ENCODE data around the gene VCAN. TPM values are rescaled to one million over a fixed set of nuclear protein-coding genes. Genes with fewer than 3 reads are reported as not detected.
"Not testable (repeated sequence)": the region's sequence is repeated elsewhere in the genome, so short reads cannot be mapped to it uniquely, and the experiment has no call there.

Gene VCAN
- under 1 TPM; 0.12 to 0.27 TPM for total RNA-seq

GRCh38 chr5:83471405-83472212 lies at the start of gene VCAN:
Gene VCAN, plus strand, starts transcription at chr5:83471744. Its CDS starts 11,775 bp downstream, at chr5:83483519.
- DNase-seq, result no peak
- Mint-ChIP-seq H3K27me3 (peaks cover 89% of the 10 kb centered on the region), H3K4me1 (peaks cover 35% of the 10 kb centered on the region), H3K27ac (no peak within 1 kb of the TSS), H3K36me3 (ENCODE audit: low read depth) (peaks cover 2% of the 10 kb centered on the region), H3K4me3 (peak within 1 kb of the TSS; percentile 78), H3K9me3 (no peaks in the 10 kb centered on the region)
- ChIA-PET CTCF (interaction anchor here (0.5 kb wide), 1 partner anchor 110 kb away, joined by 4 read pairs; no protein-coding TSS in a partner anchor), POLR2A (no interaction called here)

- H3K27ac Mint-ChIP-seq, result no peak overlapping the region
- no peaks in the 10 kb centered on the region for H3K4me1 Mint-ChIP-seq
- no peak for DNase-seq
- H3K4me3 Mint-ChIP-seq, result no peak overlapping the region
- no peaks in the 10 kb centered on the region for H3K36me3 Mint-ChIP-seq (ENCODE audit: low read depth)
- CTCF ChIA-PET, result no interaction called here
- no peaks in the 10 kb centered on the region for H3K27me3 Mint-ChIP-seq
- no peaks in the 10 kb centered on the region for H3K9me3 Mint-ChIP-seq
- POLR2A ChIA-PET, result no interaction called here
Observed at GRCh38 chr5:83422284-83422683, 49.3 kb upstream of the VCAN start.

- H3K27me3 Mint-ChIP-seq, result no peaks in the 10 kb centered on the region
- no peak for DNase-seq
- no peak overlapping the region for H3K4me3 Mint-ChIP-seq
- no peaks in the 10 kb centered on the region for H3K9me3 Mint-ChIP-seq
- no peaks in the 10 kb centered on the region for H3K4me1 Mint-ChIP-seq
- no peak overlapping the region for H3K27ac Mint-ChIP-seq
- H3K36me3 Mint-ChIP-seq (ENCODE audit: low read depth), result no peaks in the 10 kb centered on the region
- ChIA-PET POLR2A (no interaction called here), CTCF (no interaction called here)
Observed at GRCh38 chr5:83426855-83427254, 44.7 kb upstream of the VCAN start.

- no peak overlapping the region for H3K4me3 Mint-ChIP-seq
- DNase-seq, result no peak
- no peak overlapping the region for H3K27ac Mint-ChIP-seq
- POLR2A ChIA-PET, result no interaction called here
- no peaks in the 10 kb centered on the region for H3K4me1 Mint-ChIP-seq
- no peaks in the 10 kb centered on the region for H3K36me3 Mint-ChIP-seq (ENCODE audit: low read depth)
- CTCF ChIA-PET, result no interaction called here
- no peaks in the 10 kb centered on the region for H3K9me3 Mint-ChIP-seq
- no peaks in the 10 kb centered on the region for H3K27me3 Mint-ChIP-seq
Observed at GRCh38 chr5:83428126-83428525, 43.4 kb upstream of the VCAN start.

- Mint-ChIP-seq H3K36me3 (ENCODE audit: low read depth) (no peaks in the 10 kb centered on the region), H3K9me3 (no peaks in the 10 kb centered on the region), H3K27me3 (no peaks in the 10 kb centered on the region), H3K4me1 (no peaks in the 10 kb centered on the region), H3K4me3 (no peak overlapping the region), H3K27ac (no peak overlapping the region)
- DNase-seq, result no peak
- ChIA-PET POLR2A (no interaction called here), CTCF (no interaction called here)
Observed at GRCh38 chr5:83428890-83429289, 42.7 kb upstream of the VCAN start.

GRCh38 chr5:83430130-83431010 lies 41.2 kb upstream of the VCAN start:
- no peak overlapping the region for H3K27ac Mint-ChIP-seq
- no peaks in the 10 kb centered on the region for H3K9me3 Mint-ChIP-seq
- peak; percentile 72 for DNase-seq
- H3K4me3 Mint-ChIP-seq, result no peak overlapping the region
- no peaks in the 10 kb centered on the region for H3K27me3 Mint-ChIP-seq
- ChIA-PET CTCF (interaction anchor here (0.6 kb wide), 1 partner anchor 18 kb away, joined by 3 read pairs; no protein-coding TSS in a partner anchor), POLR2A (no interaction called here)
- no peaks in the 10 kb centered on the region for H3K36me3 Mint-ChIP-seq (ENCODE audit: low read depth)
- H3K4me1 Mint-ChIP-seq, result no peaks in the 10 kb centered on the region

- no peak overlapping the region for H3K27ac Mint-ChIP-seq
- no peaks in the 10 kb centered on the region for H3K36me3 Mint-ChIP-seq (ENCODE audit: low read depth)
- H3K4me3 Mint-ChIP-seq, result no peak overlapping the region
- ChIA-PET CTCF (no interaction called here), POLR2A (no interaction called here)
- H3K27me3 Mint-ChIP-seq, result no peaks in the 10 kb centered on the region
- DNase-seq, result no peak
- no peaks in the 10 kb centered on the region for H3K9me3 Mint-ChIP-seq
- H3K4me1 Mint-ChIP-seq, result no peaks in the 10 kb centered on the region
Observed at GRCh38 chr5:83433891-83434290, 37.7 kb upstream of the VCAN start.

- H3K27me3 Mint-ChIP-seq, result no peaks in the 10 kb centered on the region
- H3K4me3 Mint-ChIP-seq, result no peak overlapping the region
- no peaks in the 10 kb centered on the region for H3K36me3 Mint-ChIP-seq (ENCODE audit: low read depth)
- CTCF ChIA-PET, result no interaction called here
- DNase-seq, result no peak
- no peaks in the 10 kb centered on the region for H3K9me3 Mint-ChIP-seq
- H3K4me1 Mint-ChIP-seq, result no peaks in the 10 kb centered on the region
- POLR2A ChIA-PET, result no interaction called here
- H3K27ac Mint-ChIP-seq, result no peak overlapping the region
Observed at GRCh38 chr5:83434946-83435345, 36.6 kb upstream of the VCAN start.

- Mint-ChIP-seq H3K4me3 (no peak overlapping the region), H3K9me3 (no peaks in the 10 kb centered on the region), H3K36me3 (ENCODE audit: low read depth) (no peaks in the 10 kb centered on the region), H3K27me3 (no peaks in the 10 kb centered on the region), H3K4me1 (no peaks in the 10 kb centered on the region), H3K27ac (no peak overlapping the region)
- POLR2A ChIA-PET, result no interaction called here
- DNase-seq, result no peak
- CTCF ChIA-PET, result no interaction called here
Observed at GRCh38 chr5:83436276-83436675, 35.3 kb upstream of the VCAN start.

GRCh38 chr5:83437697-83438096 lies 33.8 kb upstream of the VCAN start:
- H3K4me1 Mint-ChIP-seq; H3K27me3 Mint-ChIP-seq; H3K27ac Mint-ChIP-seq; POLR2A ChIA-PET; H3K36me3 Mint-ChIP-seq (ENCODE audit: low read depth); H3K4me3 Mint-ChIP-seq; CTCF ChIA-PET; H3K9me3 Mint-ChIP-seq; DNase-seq: not testable (repeated sequence)

GRCh38 chr5:83440826-83441225 lies 30.7 kb upstream of the VCAN start:
- H3K36me3 Mint-ChIP-seq (ENCODE audit: low read depth), result no peaks in the 10 kb centered on the region
- POLR2A ChIA-PET, result no interaction called here
- no peaks in the 10 kb centered on the region for H3K27me3 Mint-ChIP-seq
- H3K4me3 Mint-ChIP-seq, result no peak overlapping the region
- no peaks in the 10 kb centered on the region for H3K9me3 Mint-ChIP-seq
- no peak overlapping the region for H3K27ac Mint-ChIP-seq
- no peaks in the 10 kb centered on the region for H3K4me1 Mint-ChIP-seq
- DNase-seq, result no peak
- CTCF ChIA-PET, result no interaction called here

GRCh38 chr5:83441747-83442146 lies 29.8 kb upstream of the VCAN start:
- H3K9me3 Mint-ChIP-seq, result no peaks in the 10 kb centered on the region
- POLR2A ChIA-PET, result no interaction called here
- H3K27ac Mint-ChIP-seq, result no peak overlapping the region
- CTCF ChIA-PET, result interaction anchor here (0.5 kb wide), 1 partner anchor 165 kb away, joined by 5 read pairs; no protein-coding TSS in a partner anchor
- no peaks in the 10 kb centered on the region for H3K27me3 Mint-ChIP-seq
- no peaks in the 10 kb centered on the region for H3K4me1 Mint-ChIP-seq
- no peak for DNase-seq
- no peaks in the 10 kb centered on the region for H3K36me3 Mint-ChIP-seq (ENCODE audit: low read depth)
- H3K4me3 Mint-ChIP-seq, result no peak overlapping the region

GRCh38 chr5:83443534-83443933 lies 28.0 kb upstream of the VCAN start:
- no peaks in the 10 kb centered on the region for H3K36me3 Mint-ChIP-seq (ENCODE audit: low read depth)
- H3K4me3 Mint-ChIP-seq, result no peak overlapping the region
- DNase-seq, result no peak
- H3K27ac Mint-ChIP-seq, result no peak overlapping the region
- ChIA-PET POLR2A (no interaction called here), CTCF (no interaction called here)
- H3K27me3 Mint-ChIP-seq, result peaks cover 2% of the 10 kb centered on the region
- H3K9me3 Mint-ChIP-seq, result no peaks in the 10 kb centered on the region
- H3K4me1 Mint-ChIP-seq, result no peaks in the 10 kb centered on the region
